GM20431 (cell line): Measurements from ENCODE around the gene PTPRG.

ENCODE experiments used
- in situ Hi-C: fragments of 300-500 bp; cut with MseI, MboI; formaldehyde crosslinking; loops from one replicate; pipeline ENCODE4 v1.15.0; 2020; ENCODE audit warnings: low sequenced_read_pairs; ENCODE audit not compliant: unreplicated experiment

PTPRG gene

GRCh38 chr3:62051506-62051905, 490.1 kb downstream of the PTPRG start:
- in situ Hi-C loops: no loop called here

- in situ Hi-C loops: no loop called here
Observed at GRCh38 chr3:62052331-62052730, 491.0 kb downstream of the PTPRG start.

- in situ Hi-C loops: no loop called here
Observed at GRCh38 chr3:62056658-62057057, 495.3 kb downstream of the PTPRG start.

- in situ Hi-C loops: no loop called here
Observed at GRCh38 chr3:62057339-62058047, 496.1 kb downstream of the PTPRG start.

- in situ Hi-C loops: no loop called here
Observed at GRCh38 chr3:62065985-62066693, 504.8 kb downstream of the PTPRG start.

GRCh38 chr3:62068337-62068736, 507.0 kb downstream of the PTPRG start:
- in situ Hi-C loops: no loop called here

GRCh38 chr3:62070891-62071290, 509.5 kb downstream of the PTPRG start:
- in situ Hi-C loops: no loop called here

- in situ Hi-C loops: no loop called here
Observed at GRCh38 chr3:62073038-62073437, 511.7 kb downstream of the PTPRG start.

- in situ Hi-C loops: no loop called here
Observed at GRCh38 chr3:62084558-62084957, 523.2 kb downstream of the PTPRG start.

- in situ Hi-C loops: no loop called here
Observed at GRCh38 chr3:62088472-62089104, 527.2 kb downstream of the PTPRG start.

GRCh38 chr3:62090066-62090465, 528.7 kb downstream of the PTPRG start:
- in situ Hi-C loops: no loop called here

GRCh38 chr3:62090519-62090918, 529.1 kb downstream of the PTPRG start:
- in situ Hi-C loops: no loop called here

- in situ Hi-C loops: no loop called here
Observed at GRCh38 chr3:62093025-62093424, 531.7 kb downstream of the PTPRG start.

GRCh38 chr3:62094461-62094860, 533.1 kb downstream of the PTPRG start:
- in situ Hi-C loops: no loop called here

GRCh38 chr3:62095080-62095479, 533.7 kb downstream of the PTPRG start:
- in situ Hi-C loops: no loop called here

GRCh38 chr3:62095756-62096155, 534.4 kb downstream of the PTPRG start:
- in situ Hi-C loops: no loop called here

- in situ Hi-C loops: no loop called here
Observed at GRCh38 chr3:62096521-62096920, 535.1 kb downstream of the PTPRG start.

- in situ Hi-C loops: no loop called here
Observed at GRCh38 chr3:62097121-62097520, 535.8 kb downstream of the PTPRG start.

GRCh38 chr3:62098646-62099365, 537.4 kb downstream of the PTPRG start:
- in situ Hi-C loops: no loop called here

- in situ Hi-C loops: no loop called here
Observed at GRCh38 chr3:62100282-62100989, 539.1 kb downstream of the PTPRG start.
